ENCODE measurements around the gene NEK1.

NEK1 gene

DNA sequence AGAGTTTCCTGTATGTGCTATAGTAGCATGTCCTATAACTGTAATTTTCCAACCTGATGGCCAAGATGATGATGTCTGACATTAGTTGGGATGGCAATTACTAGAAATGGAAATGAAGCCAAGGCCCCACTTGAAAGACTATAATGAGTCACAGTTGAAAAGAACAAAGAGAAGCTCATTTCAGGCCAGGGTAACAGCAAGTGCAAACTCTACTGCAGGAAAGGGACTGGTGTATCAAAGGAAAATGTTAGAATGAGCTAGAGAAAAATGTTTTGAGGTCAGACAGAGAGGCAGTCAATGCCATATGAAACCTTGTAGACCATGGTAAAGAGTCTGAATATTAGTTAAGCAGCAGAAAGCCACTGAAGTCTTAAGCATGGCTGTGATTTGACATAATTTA, 195.4 kb downstream of the NEK1 start:
- no peaks in the 10 kb centered on the region for H3K27me3 Mint-ChIP-seq
- no peaks in the 10 kb centered on the region for H3K4me1 Mint-ChIP-seq
- H3K27ac Mint-ChIP-seq (ENCODE audit: low read depth) = no peak overlapping the region
- ATAC-seq (replicated peaks; ENCODE audit: extremely low read depth, poor library complexity, severe bottlenecking) (no peak), DNase-seq (ENCODE audit: low spot score in 2 of 2) (no peak)
- H3K9me3 Mint-ChIP-seq = no peaks in the 10 kb centered on the region
- H3K36me3 Mint-ChIP-seq (ENCODE audit: insufficient read depth) = no peaks in the 10 kb centered on the region
- H3K4me3 Mint-ChIP-seq = no peak overlapping the region

DNA sequence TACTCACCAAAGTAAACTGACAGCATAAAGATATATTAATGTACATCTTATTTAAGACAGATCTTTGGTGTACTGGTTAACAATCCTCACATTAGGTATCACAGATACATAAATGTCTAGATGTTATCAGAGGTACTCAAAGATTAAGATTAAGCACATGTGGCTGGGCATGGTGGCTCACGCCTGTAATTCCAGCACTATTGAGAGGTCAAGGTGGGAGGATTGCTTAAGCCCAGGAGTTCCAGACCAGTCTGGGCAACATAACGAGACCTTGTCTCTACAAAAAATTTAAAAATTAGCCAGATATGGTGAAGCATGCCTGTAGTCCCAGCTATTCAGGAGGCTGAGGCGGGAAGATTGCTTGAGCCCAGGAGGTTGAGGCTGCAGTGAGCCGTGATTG, 195.9 kb downstream of the NEK1 start:
- Mint-ChIP-seq H3K4me1 (no peaks in the 10 kb centered on the region), H3K36me3 (ENCODE audit: insufficient read depth) (no peaks in the 10 kb centered on the region), H3K27ac (ENCODE audit: low read depth) (no peak overlapping the region), H3K9me3 (no peaks in the 10 kb centered on the region), H3K27me3 (no peaks in the 10 kb centered on the region), H3K4me3 (no peak overlapping the region)
- no peak for DNase-seq (ENCODE audit: low spot score in 2 of 2)
- no peak for ATAC-seq (replicated peaks; ENCODE audit: extremely low read depth, poor library complexity, severe bottlenecking)

GRCh38 chr4:169414913-169415312, 197.5 kb downstream of the NEK1 start:
- ATAC-seq (replicated peaks; ENCODE audit: extremely low read depth, poor library complexity, severe bottlenecking) (no peak), DNase-seq (ENCODE audit: low spot score in 2 of 2) (no peak)
- no peaks in the 10 kb centered on the region for H3K27me3 Mint-ChIP-seq
- no peaks in the 10 kb centered on the region for H3K36me3 Mint-ChIP-seq (ENCODE audit: insufficient read depth)
- no peak overlapping the region for H3K27ac Mint-ChIP-seq (ENCODE audit: low read depth)
- no peaks in the 10 kb centered on the region for H3K9me3 Mint-ChIP-seq
- H3K4me3 Mint-ChIP-seq = no peak overlapping the region
- H3K4me1 Mint-ChIP-seq = peaks cover 9% of the 10 kb centered on the region

DNA sequence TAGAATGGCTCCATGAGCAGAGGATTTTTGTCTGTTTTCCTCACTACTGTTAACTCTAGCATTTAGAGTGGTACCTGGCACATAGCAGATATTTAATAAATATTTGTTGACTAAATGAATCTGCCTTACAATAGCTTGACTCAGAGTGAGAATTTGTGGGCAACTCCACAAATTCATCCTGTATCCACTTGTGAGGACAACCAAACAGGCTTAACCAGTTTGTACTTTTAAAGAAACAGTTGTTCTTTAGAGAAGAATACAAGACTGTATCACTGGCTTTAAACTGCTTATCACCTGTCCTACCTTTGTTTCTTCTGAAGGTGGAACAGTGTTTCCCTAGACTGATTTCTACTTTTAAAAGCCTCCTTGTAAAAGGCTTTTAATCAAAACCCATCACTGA, 200.3 kb downstream of the NEK1 start:
- DNase-seq (ENCODE audit: low spot score in 2 of 2) = no peak

DNA sequence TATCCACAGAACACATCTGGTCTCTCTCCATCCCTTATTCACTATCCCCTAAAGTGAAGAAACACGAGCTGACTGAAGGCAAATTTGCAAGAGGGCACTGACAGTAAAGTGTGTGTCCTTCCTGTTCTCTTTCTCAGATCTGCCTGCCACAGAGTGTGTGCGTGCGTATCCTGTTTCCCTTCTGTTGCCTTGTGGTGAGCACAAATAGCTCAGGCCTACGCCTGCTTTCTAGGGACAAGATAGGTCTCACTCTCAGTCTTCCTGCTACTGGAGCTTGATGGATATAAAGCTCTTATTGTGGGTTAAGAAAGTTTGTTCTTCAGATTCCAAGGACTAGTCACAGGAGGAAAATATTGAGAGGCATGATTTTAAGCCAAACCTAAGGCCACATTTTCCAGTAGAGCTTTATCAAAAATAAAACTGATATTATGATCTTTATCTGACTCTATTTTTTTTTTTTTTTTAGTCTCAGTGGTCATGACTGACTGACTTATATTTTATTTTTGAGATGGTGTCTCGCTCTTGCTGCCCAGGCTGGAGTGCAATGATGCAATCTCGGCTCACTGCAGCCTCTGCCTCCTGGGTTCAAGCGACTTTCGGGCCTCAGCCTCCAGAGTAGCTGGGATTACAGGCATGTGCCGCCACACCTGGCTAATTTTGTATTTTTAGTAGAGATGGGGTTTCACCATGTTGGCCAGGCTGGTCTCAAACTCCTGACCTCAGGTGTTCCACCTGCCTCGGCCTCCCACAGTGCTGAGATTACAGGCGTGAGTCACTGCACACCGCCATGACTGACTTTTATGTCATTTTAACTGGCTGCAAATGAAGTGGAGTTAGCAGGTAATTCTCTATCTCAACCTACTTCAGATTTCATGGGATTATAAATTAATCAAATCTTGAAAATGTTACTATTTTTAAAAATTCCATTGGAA, 201.3 kb downstream of the NEK1 start:
- no peaks in the 10 kb centered on the region for H3K27me3 Mint-ChIP-seq
- ATAC-seq (replicated peaks; ENCODE audit: extremely low read depth, poor library complexity, severe bottlenecking) (peak; percentile 93), DNase-seq (ENCODE audit: low spot score in 2 of 2) (peak in 1 of 2 donors; percentile 19)
- no peaks in the 10 kb centered on the region for H3K36me3 Mint-ChIP-seq (ENCODE audit: insufficient read depth)
- H3K27ac Mint-ChIP-seq (ENCODE audit: low read depth) = peak overlapping the region; percentile 33
- H3K4me3 Mint-ChIP-seq = peak overlapping the region; percentile 25
- no peaks in the 10 kb centered on the region for H3K9me3 Mint-ChIP-seq
- peaks cover 9% of the 10 kb centered on the region for H3K4me1 Mint-ChIP-seq

More for the DNA sequence above, 200.3 kb downstream of the NEK1 start:
- Mint-ChIP-seq H3K4me1 (peaks cover 9% of the 10 kb centered on the region), H3K27me3 (no peaks in the 10 kb centered on the region), H3K36me3 (ENCODE audit: insufficient read depth) (no peaks in the 10 kb centered on the region), H3K4me3 (no peak overlapping the region), H3K27ac (ENCODE audit: low read depth) (no peak overlapping the region), H3K9me3 (no peaks in the 10 kb centered on the region)
- no peak for ATAC-seq (replicated peaks; ENCODE audit: extremely low read depth, poor library complexity, severe bottlenecking)

DNA sequence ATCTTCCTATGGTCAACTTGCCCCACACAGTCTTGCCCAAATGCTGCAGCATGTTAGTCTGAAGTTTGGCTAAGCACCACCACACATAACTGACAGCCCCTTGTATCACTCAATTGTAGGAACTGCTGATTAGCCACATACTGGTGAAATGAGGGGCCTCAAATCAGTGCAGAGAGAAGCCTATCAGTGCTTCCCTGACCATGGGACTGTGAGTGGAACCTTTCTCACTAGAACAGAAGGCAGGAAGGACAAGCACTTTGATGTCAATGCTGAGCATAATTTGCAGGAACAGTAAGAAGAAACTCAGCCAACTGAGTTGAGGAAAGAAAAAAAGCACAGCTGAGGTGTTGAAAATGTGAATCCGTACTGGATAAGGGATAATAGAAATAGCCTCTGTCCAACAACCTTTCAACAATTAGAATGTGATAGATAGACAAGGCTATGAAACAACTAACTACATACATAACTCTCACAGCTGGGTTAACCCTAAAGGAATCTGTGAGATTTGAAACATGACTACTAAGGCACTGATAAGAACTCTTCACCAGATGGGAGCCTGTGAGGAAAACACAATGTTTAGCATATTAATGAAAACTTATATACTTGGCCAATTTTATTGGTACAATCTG, 205.1 kb downstream of the NEK1 start:
- ATAC-seq (replicated peaks; ENCODE audit: extremely low read depth, poor library complexity, severe bottlenecking) (no peak), DNase-seq (ENCODE audit: low spot score in 2 of 2) (no peak)
- H3K36me3 Mint-ChIP-seq (ENCODE audit: insufficient read depth) = peaks cover 3% of the 10 kb centered on the region
- peaks cover 9% of the 10 kb centered on the region for H3K4me1 Mint-ChIP-seq
- no peak overlapping the region for H3K27ac Mint-ChIP-seq (ENCODE audit: low read depth)
- no peaks in the 10 kb centered on the region for H3K27me3 Mint-ChIP-seq
- no peaks in the 10 kb centered on the region for H3K9me3 Mint-ChIP-seq
- no peak overlapping the region for H3K4me3 Mint-ChIP-seq

GRCh38 chr4:169404960-169405359, 207.4 kb downstream of the NEK1 start:
- no peaks in the 10 kb centered on the region for H3K4me1 Mint-ChIP-seq
- H3K27me3 Mint-ChIP-seq = no peaks in the 10 kb centered on the region
- H3K36me3 Mint-ChIP-seq (ENCODE audit: insufficient read depth) = peaks cover 8% of the 10 kb centered on the region
- no peak for ATAC-seq (replicated peaks; ENCODE audit: extremely low read depth, poor library complexity, severe bottlenecking)
- no peak overlapping the region for H3K27ac Mint-ChIP-seq (ENCODE audit: low read depth)
- no peaks in the 10 kb centered on the region for H3K9me3 Mint-ChIP-seq
- H3K4me3 Mint-ChIP-seq = no peak overlapping the region
- no peak for DNase-seq (ENCODE audit: low spot score in 2 of 2)

GRCh38 chr4:169400832-169401231, 211.6 kb downstream of the NEK1 start:
- no peak for ATAC-seq (replicated peaks; ENCODE audit: extremely low read depth, poor library complexity, severe bottlenecking)
- no peak overlapping the region for H3K4me3 Mint-ChIP-seq

GRCh38 chr4:169399976-169400767, 212.2 kb downstream of the NEK1 start:
- no peak overlapping the region for H3K27ac Mint-ChIP-seq (ENCODE audit: low read depth)
- ATAC-seq (replicated peaks; ENCODE audit: extremely low read depth, poor library complexity, severe bottlenecking) = no peak
- no peak overlapping the region for H3K4me3 Mint-ChIP-seq
- no peaks in the 10 kb centered on the region for H3K9me3 Mint-ChIP-seq
- no peak for DNase-seq (ENCODE audit: low spot score in 2 of 2)
- no peaks in the 10 kb centered on the region for H3K27me3 Mint-ChIP-seq
- H3K4me1 Mint-ChIP-seq = no peaks in the 10 kb centered on the region
- peaks cover 9% of the 10 kb centered on the region for H3K36me3 Mint-ChIP-seq (ENCODE audit: insufficient read depth)

More at GRCh38 chr4:169400832-169401231, 211.6 kb downstream of the NEK1 start:
- Mint-ChIP-seq H3K9me3 (no peaks in the 10 kb centered on the region), H3K27me3 (no peaks in the 10 kb centered on the region), H3K36me3 (ENCODE audit: insufficient read depth) (peaks cover 10% of the 10 kb centered on the region), H3K4me1 (no peaks in the 10 kb centered on the region), H3K27ac (ENCODE audit: low read depth) (no peak overlapping the region)
- DNase-seq (ENCODE audit: low spot score in 2 of 2) = no peak

DNA sequence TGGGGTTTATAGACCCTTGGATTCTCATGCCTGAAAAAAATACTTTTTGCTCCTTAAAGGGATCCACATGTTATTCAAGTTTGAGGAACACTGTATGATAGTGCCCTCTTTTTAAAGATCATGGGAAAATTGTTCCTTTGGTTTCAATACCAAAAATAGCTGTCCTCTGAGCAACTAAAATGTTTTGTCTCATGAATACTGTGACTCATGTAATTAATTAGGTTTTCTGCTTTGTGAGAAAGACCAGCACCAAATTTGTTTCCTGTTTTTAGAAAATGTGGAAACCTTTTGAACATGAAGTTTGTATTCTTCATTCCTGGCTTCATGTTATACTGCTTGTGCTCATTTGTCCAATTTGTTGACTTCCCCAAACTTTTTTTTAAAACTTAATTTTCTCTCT, 214.1 kb downstream of the NEK1 start:
- no peaks in the 10 kb centered on the region for H3K4me1 Mint-ChIP-seq

DNA sequence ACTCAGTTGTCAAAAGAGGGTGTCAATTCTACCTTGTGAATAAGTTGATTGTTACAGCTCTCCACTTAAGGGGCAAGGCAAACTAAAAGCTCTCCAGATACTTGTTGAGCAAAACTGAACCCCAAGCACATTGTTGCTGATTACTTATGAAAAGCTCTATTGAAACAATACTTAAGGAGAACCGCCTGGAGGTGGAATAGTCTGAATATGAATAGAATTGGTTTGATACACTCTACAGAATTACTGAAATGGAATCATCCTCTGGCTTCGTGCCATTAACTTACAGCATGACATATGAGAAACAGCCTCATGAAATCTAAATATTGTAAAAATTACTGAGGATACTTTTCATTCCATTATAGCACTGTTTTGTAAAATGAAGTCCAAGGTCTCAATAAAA, 214.6 kb downstream of the NEK1 start:
- H3K9me3 Mint-ChIP-seq = no peaks in the 10 kb centered on the region
- no peaks in the 10 kb centered on the region for H3K4me1 Mint-ChIP-seq
- H3K4me3 Mint-ChIP-seq = no peak overlapping the region
- H3K27ac Mint-ChIP-seq (ENCODE audit: low read depth) = no peak overlapping the region
- H3K27me3 Mint-ChIP-seq = no peaks in the 10 kb centered on the region
- no peak for ATAC-seq (replicated peaks; ENCODE audit: extremely low read depth, poor library complexity, severe bottlenecking)
- DNase-seq (ENCODE audit: low spot score in 2 of 2) = no peak
- peaks cover 9% of the 10 kb centered on the region for H3K36me3 Mint-ChIP-seq (ENCODE audit: insufficient read depth)

More for the DNA sequence above, 214.1 kb downstream of the NEK1 start:
- Mint-ChIP-seq H3K9me3 (no peaks in the 10 kb centered on the region), H3K36me3 (ENCODE audit: insufficient read depth) (peaks cover 9% of the 10 kb centered on the region), H3K27ac (ENCODE audit: low read depth) (no peak overlapping the region), H3K27me3 (no peaks in the 10 kb centered on the region), H3K4me3 (no peak overlapping the region)
- ATAC-seq (replicated peaks; ENCODE audit: extremely low read depth, poor library complexity, severe bottlenecking) = no peak
- DNase-seq (ENCODE audit: low spot score in 2 of 2) = no peak

- Mint-ChIP-seq H3K4me1 (no peaks in the 10 kb centered on the region), H3K9me3 (peaks cover 16% of the 10 kb centered on the region), H3K27me3 (no peaks in the 10 kb centered on the region), H3K36me3 (ENCODE audit: insufficient read depth) (no peaks in the 10 kb centered on the region), H3K4me3 (no peak overlapping the region), H3K27ac (ENCODE audit: low read depth) (no peak overlapping the region)
- DNase-seq (ENCODE audit: low spot score in 2 of 2) (no peak), ATAC-seq (replicated peaks; ENCODE audit: extremely low read depth, poor library complexity, severe bottlenecking) (no peak)
Measured at GRCh38 chr4:169385376-169385775, 227.0 kb downstream of the NEK1 start.
